Uterus (tissue), 2 donors: Measurements from ENCODE around the gene TANGO6.

Experiments
- POLR2A ChIP-seq, 2 donors: fragments of 450-650 bp; IDR thresholded peaks; one replicate each; pipeline ENCODE4 v1.6.1; 2016; ENCODE audit warnings: antibody characterized with exemption in 2 of 2, mild to moderate bottlenecking in 1 of 2, moderate library complexity in 1 of 2
- TF ChIP-seq, protein P1 (sequence below), 4 experiments: fragments of 200-600 bp in 2 of 4; fragments of 450-650 bp in 2 of 4; sonication (generic) in 2 of 4; IDR thresholded peaks; one replicate each; pipeline ENCODE4 v1.5.1; 2016 to 2019; ENCODE audit warnings: antibody characterized with exemption in 4 of 4, mild to moderate bottlenecking in 2 of 4, moderate library complexity in 1 of 4

DNA sequence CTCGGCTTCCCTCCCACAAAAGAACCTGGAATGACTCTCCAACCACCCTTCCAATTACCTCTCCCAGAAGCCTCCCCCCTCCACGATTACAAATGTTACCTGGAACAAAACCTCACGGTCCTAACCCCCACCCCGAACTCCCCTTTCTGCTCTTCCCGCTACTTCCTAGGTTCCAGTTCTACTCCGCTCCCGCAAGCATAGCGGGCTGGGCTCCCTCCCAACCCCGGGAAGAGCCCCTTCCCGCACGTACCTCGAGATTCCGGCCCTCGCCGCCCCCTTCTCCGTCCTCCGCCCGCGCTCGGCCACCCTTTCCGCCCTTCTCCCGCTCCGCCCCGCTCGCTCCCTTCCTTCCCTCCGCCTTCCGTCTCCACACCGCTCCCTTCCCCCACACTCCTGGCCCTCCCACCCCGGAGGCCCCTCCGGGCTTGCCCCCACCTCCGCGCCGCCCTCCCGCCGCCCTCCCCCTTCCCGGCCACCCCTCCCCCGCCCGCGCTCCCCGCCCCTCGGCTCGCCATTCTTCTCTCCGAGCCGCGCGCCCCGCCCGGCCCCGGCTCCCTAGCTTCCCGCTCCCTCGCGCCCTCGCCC, 288.6 kb downstream of the TANGO6 start:
- TF ChIP-seq, protein P1, sequence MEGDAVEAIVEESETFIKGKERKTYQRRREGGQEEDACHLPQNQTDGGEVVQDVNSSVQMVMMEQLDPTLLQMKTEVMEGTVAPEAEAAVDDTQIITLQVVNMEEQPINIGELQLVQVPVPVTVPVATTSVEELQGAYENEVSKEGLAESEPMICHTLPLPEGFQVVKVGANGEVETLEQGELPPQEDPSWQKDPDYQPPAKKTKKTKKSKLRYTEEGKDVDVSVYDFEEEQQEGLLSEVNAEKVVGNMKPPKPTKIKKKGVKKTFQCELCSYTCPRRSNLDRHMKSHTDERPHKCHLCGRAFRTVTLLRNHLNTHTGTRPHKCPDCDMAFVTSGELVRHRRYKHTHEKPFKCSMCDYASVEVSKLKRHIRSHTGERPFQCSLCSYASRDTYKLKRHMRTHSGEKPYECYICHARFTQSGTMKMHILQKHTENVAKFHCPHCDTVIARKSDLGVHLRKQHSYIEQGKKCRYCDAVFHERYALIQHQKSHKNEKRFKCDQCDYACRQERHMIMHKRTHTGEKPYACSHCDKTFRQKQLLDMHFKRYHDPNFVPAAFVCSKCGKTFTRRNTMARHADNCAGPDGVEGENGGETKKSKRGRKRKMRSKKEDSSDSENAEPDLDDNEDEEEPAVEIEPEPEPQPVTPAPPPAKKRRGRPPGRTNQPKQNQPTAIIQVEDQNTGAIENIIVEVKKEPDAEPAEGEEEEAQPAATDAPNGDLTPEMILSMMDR (IDR thresholded peaks at IDR 0.05): no peak
- TF ChIP-seq POLR2A (IDR thresholded peaks at IDR 0.05): no peak
